ENCODE data around the gene PLPPR2. TPM values are rescaled to one million over a fixed set of nuclear protein-coding genes. Genes with fewer than 3 reads are reported as not detected.

Gene PLPPR2
- total RNA-seq, 2 experiments from 2014 or later: 8.2 TPM

- Mint-ChIP-seq H3K4me3 (no peak overlapping the region), H3K27ac (no peak overlapping the region), H3K27me3 (no peaks in the 10 kb centered on the region), H3K36me3 (ENCODE audit: low read depth) (peaks cover 33% of the 10 kb centered on the region), H3K4me1 (ENCODE audit: low read depth) (no peaks in the 10 kb centered on the region), H3K9me3 (no peaks in the 10 kb centered on the region)
- H3K9me3 ChIP-seq (ENCODE audit: control insufficient read depth in 1 of 2, insufficient read depth in 1 of 2, low read length in 2 of 2): peaks cover 0 to 7% of the 10 kb centered on the region in 2 experiments
- DNase-seq (no peak), ATAC-seq (ENCODE audit: poor library complexity) (no peak)
- POLR2A ChIA-PET: interaction anchor here (1.0 kb wide), 1 partner anchor 10 kb away, joined by 3 read pairs; the partner anchor contains the start of gene SWSAP1
- H3K27me3 ChIP-seq (ENCODE audit: control insufficient read depth in 1 of 2, insufficient read depth in 2 of 2, low read length in 2 of 2): no peaks in the 10 kb centered on the region
- no peak overlapping the region for H3K27ac ChIP-seq (ENCODE audit: low read depth in 1 of 2, low read length in 2 of 2)
- no peak overlapping the region for H3K4me3 ChIP-seq (ENCODE audit: low read length)
- CTCF ChIA-PET: no interaction called here
- TF ChIP-seq, protein P1, sequence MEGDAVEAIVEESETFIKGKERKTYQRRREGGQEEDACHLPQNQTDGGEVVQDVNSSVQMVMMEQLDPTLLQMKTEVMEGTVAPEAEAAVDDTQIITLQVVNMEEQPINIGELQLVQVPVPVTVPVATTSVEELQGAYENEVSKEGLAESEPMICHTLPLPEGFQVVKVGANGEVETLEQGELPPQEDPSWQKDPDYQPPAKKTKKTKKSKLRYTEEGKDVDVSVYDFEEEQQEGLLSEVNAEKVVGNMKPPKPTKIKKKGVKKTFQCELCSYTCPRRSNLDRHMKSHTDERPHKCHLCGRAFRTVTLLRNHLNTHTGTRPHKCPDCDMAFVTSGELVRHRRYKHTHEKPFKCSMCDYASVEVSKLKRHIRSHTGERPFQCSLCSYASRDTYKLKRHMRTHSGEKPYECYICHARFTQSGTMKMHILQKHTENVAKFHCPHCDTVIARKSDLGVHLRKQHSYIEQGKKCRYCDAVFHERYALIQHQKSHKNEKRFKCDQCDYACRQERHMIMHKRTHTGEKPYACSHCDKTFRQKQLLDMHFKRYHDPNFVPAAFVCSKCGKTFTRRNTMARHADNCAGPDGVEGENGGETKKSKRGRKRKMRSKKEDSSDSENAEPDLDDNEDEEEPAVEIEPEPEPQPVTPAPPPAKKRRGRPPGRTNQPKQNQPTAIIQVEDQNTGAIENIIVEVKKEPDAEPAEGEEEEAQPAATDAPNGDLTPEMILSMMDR (IDR thresholded peaks at IDR 0.05): no peak
- H3K36me3 ChIP-seq (ENCODE audit: insufficient read depth, low read length): peaks cover 18% of the 10 kb centered on the region
- intact Hi-C loops (cut with DNase I, micrococcal nuclease): no loop called here
- H3K4me1 ChIP-seq (ENCODE audit: insufficient read depth, low read length): no peaks in the 10 kb centered on the region
Measured at GRCh38 chr19:11364935-11365334, 9.7 kb downstream of the PLPPR2 start.

DNA sequence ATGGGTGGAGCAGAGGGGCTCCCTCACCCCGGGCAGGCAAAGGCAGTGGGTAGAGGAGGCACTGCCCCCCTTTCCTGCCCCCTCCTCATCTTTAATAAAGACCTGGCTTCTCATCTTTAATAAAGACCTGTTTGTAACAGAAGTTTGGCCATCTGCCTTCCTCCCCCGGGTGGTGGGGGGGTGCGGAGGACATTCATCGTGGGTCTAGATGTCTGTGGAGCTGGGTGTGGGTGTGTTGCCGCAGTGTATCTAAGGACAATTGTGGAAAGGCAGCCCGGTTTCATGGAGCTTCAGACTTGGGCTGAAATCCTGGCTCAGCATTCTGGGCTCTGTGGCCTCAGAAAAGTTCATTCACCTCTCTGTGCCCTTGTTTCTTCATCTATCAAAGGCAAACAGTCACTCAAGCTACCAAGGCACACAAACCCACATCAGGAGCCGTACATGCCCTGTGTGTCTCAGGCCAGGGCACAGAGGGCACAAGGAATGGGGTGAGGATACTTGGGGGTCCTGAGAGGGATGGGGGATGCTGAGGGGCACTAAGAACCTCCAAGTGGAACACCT lies 10.4 kb downstream of the PLPPR2 start:
- DNase-seq (no peak), ATAC-seq (ENCODE audit: poor library complexity) (no peak)
- Histone ChIP-seq H3K4me1 (ENCODE audit: insufficient read depth, low read length) (no peaks in the 10 kb centered on the region), H3K4me3 (ENCODE audit: low read length) (no peak overlapping the region), H3K9me3 (ENCODE audit: control insufficient read depth in 1 of 2, insufficient read depth in 1 of 2, low read length in 2 of 2) (peaks cover 0 to 7% of the 10 kb centered on the region in 2 experiments), H3K27me3 (ENCODE audit: control insufficient read depth in 1 of 2, insufficient read depth in 2 of 2, low read length in 2 of 2) (no peaks in the 10 kb centered on the region), H3K36me3 (ENCODE audit: insufficient read depth, low read length) (peaks cover 18% of the 10 kb centered on the region), H3K27ac (ENCODE audit: low read depth in 1 of 2, low read length in 2 of 2) (no peak overlapping the region)
- CTCF ChIA-PET: no interaction called here
- POLR2A ChIA-PET: interaction anchor here (1.0 kb wide), 1 partner anchor 9 kb away, joined by 3 read pairs; the partner anchor contains the start of gene SWSAP1
- Mint-ChIP-seq H3K4me3 (no peak overlapping the region), H3K27ac (no peak overlapping the region), H3K27me3 (no peaks in the 10 kb centered on the region), H3K9me3 (no peaks in the 10 kb centered on the region), H3K36me3 (ENCODE audit: low read depth) (peaks cover 34% of the 10 kb centered on the region), H3K4me1 (ENCODE audit: low read depth) (no peaks in the 10 kb centered on the region)
- intact Hi-C loops (cut with DNase I, micrococcal nuclease): no loop called here
- TF ChIP-seq, protein P1 (IDR thresholded peaks at IDR 0.05): no peak

DNA sequence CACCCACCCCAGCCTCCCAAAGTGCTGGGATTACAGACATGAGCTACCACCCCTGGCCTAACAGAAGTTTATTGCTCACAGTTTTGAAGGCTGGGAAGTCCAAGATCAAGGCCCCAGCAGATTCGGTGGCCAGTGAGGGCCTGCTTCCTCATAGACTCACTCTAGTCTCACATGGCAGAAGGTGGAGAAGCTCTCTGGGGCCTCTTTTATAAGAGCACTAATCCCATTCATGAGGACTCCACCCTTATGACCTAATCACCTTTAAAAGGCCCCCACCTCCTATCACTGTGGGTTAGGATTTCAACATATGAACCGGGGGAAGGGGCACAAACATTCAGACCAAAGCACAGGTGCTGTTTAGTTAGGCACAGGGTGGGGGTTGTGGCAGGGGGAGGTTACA lies 12.3 kb downstream of the PLPPR2 start:
- TF ChIP-seq, protein P1 (IDR thresholded peaks at IDR 0.05): no peak
- Histone ChIP-seq H3K9me3 (ENCODE audit: control insufficient read depth in 1 of 2, insufficient read depth in 1 of 2, low read length in 2 of 2) (no peaks in the 10 kb centered on the region), H3K36me3 (ENCODE audit: insufficient read depth, low read length) (peaks cover 14% of the 10 kb centered on the region), H3K4me1 (ENCODE audit: insufficient read depth, low read length) (no peaks in the 10 kb centered on the region), H3K27me3 (ENCODE audit: control insufficient read depth in 1 of 2, insufficient read depth in 2 of 2, low read length in 2 of 2) (no peaks in the 10 kb centered on the region), H3K27ac (ENCODE audit: low read depth in 1 of 2, low read length in 2 of 2) (no peak overlapping the region), H3K4me3 (ENCODE audit: low read length) (no peak overlapping the region)
- ATAC-seq (ENCODE audit: poor library complexity) (no peak), DNase-seq (no peak)
- Mint-ChIP-seq H3K4me3 (no peak overlapping the region), H3K4me1 (ENCODE audit: low read depth) (no peaks in the 10 kb centered on the region), H3K9me3 (no peaks in the 10 kb centered on the region), H3K36me3 (ENCODE audit: low read depth) (peaks cover 41% of the 10 kb centered on the region), H3K27ac (no peak overlapping the region), H3K27me3 (no peaks in the 10 kb centered on the region)
- CTCF ChIA-PET: interaction anchor here (2.5 kb wide), 1 partner anchor 14 kb away, joined by 18 read pairs; no protein-coding TSS in a partner anchor
- intact Hi-C loops (cut with DNase I, micrococcal nuclease): no loop called here
- POLR2A ChIA-PET: no interaction called here
